GM18499 (cell line): ENCODE results near the gene CCND1.

Experiments used
- ATAC-seq: cut with Tn5 transposase; IDR thresholded peaks from one replicate; pipeline ENCODE4 v1.9.1; 2021; ENCODE audit warnings: moderate number of reproducible peaks; ENCODE audit not compliant: insufficient read depth, unreplicated experiment

CCND1 gene

DNA sequence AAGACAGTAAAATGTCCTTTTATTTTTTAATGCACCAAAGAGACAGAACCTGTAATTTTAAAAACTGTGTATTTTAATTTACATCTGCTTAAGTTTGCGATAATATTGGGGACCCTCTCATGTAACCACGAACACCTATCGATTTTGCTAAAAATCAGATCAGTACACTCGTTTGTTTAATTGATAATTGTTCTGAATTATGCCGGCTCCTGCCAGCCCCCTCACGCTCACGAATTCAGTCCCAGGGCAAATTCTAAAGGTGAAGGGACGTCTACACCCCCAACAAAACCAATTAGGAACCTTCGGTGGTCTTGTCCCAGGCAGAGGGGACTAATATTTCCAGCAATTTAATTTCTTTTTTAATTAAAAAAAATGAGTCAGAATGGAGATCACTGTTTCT, 1.1 kb upstream of the CCND1 start:
- ATAC-seq, result no peak

GRCh38 chr11:69640260-69640994, 529 bp upstream of the CCND1 start:
- ATAC-seq, result no peak

DNA sequence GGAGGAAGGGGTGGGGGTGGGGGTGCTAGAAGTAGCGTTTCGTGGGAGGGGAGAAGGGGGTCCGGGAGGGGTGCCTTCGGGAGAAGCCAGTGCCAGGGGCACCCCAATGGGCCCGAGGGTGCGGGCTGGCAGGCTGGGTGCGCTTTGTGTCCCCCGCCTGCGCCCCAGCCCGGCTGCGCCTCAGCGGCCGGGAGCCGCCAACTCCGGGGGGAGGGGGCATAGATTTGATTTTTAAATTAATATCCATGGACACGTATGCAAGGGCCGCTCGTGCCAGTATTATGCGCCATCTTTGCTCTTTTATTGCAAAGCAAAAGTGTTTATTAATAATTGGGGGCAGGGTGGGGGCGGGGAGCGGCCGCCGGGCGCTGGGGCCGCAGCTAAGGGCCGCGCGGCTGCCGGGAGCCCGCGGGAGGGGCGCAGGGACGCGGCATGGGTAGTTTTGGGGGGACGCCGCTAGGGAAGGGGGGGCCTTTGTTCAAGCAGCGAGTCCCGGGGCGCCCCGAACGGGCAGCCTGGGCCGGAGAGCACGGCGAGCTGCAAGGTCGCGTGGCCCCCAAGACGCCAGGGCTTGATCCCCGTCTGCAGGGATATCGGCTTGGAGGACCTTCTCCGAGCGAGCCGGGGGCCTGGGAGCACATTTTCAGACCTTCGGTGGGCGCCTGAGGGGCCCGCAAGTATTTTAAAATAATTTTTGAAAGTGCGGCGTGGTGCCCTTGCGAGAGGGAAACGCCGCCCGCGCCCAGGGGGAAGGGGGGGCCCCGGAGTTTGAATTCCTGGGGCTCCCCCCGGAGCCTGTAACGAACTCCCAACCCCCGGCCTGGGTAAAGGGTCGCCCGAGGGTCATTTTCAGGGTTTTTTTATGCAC, 959 bp downstream of the CCND1 start:
- ATAC-seq, result no peak

- ATAC-seq, result no peak
Measured at GRCh38 chr11:69642549-69642912, 1.6 kb downstream of the CCND1 start.

DNA sequence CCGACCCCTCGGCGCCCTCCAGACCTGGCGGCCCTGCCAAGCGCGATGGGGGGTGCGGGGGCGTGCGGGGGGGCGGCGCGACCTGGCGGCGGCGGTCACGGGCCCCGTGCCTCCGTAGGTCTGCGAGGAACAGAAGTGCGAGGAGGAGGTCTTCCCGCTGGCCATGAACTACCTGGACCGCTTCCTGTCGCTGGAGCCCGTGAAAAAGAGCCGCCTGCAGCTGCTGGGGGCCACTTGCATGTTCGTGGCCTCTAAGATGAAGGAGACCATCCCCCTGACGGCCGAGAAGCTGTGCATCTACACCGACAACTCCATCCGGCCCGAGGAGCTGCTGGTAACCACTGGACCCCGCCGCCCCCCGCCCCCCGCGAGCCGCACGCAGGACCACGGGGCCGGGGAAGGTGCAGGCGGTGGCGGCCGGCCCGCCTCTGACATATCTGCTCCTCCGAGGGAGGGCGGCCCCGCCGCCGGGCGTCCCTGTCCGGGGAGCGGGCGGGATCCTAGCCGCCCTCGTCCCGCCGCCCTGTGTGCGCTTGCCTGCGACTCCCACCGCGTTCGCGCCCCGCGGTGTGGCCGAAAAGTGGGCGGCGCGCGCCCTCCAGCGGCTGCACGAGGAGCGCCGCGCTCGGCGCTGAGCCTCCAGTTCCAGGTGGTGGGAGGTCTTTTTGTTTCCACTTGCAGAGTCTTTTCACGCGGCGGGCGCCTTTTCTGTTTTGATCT, 2.1 kb downstream of the CCND1 start:
- no peak for ATAC-seq

- no peak for ATAC-seq
Measured at GRCh38 chr11:69643646-69644045, 2.7 kb downstream of the CCND1 start.

DNA sequence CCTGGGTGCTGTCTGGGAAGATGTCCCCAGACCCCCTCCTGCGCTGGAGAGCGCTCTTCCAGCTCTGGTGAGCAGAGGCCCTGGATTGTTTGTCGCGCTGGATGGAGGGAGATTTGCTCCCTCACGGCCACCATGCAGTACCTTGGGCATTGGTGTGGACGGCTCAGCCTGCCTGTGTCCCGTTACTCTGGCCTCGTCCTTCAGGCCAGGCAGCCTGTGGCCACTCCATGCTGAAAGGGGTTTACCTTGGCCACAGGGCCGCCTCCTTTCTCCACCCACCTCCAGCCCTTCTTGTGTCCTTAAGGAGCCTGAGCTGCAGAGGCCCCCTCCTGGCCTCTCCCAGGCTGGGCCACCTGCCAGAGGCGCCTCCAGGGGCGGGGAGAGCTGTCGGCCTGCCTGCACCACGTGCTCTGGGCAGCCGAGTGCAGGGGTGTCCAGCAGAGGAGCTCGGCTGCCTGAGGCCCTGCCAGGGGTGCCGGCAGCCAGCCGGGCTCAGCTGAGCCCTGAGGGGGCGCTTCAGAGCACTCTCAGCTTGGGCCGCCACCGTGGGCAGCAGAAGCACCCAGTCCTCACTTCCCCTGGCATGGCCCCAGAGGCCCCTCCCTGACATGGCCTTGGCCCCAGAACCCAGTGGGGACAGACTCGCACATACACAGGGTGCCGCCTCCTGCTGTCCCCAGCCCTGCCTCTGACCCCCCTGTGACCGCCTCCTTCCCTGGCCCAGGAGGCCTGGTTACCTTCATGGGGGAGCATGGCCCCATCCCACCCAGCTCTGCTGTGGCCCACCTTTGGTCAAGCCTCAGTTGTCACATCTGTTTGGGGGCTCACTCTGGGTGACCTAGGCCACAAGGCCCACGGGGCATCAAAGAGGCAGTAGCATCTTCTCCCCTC, 3.4 kb downstream of the CCND1 start:
- no peak for ATAC-seq

DNA sequence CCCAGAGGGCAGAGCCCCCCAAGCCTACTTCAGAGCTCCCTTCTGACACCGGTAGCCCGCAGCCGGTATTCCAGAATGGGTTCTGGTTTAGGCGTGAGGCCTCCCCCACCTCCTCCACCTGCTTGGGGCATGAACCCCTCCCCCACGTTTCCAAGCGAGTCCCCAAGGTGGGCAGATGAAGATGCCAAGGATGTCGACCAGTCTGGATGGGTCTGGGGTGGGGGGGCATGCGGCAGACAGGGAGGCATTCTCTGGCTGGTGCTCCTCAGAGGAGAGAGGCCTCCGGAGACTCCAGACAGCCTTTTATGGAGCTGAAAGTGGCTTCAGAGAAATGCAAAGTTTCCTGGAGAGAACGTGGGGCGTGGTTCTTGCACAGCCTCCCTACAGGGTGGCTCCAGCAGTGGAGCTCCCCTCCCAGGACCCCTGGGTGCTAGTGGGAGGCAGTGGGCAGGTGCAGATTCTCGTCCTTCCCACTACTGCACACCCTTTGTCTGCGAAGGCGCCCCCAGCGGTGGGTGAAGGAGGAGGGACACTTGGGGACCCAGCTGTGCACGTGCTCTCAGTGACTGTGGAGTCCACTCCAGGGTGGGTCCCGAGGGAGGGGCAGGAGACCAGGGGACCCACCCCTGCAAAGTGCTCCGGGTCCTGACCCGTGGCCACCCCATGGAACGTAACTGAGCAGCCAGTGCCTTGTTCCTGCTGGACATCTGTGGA, 4.2 kb downstream of the CCND1 start:
- ATAC-seq, result no peak

- no peak for ATAC-seq
Measured at GRCh38 chr11:69645801-69646492, 5.0 kb downstream of the CCND1 start.

DNA sequence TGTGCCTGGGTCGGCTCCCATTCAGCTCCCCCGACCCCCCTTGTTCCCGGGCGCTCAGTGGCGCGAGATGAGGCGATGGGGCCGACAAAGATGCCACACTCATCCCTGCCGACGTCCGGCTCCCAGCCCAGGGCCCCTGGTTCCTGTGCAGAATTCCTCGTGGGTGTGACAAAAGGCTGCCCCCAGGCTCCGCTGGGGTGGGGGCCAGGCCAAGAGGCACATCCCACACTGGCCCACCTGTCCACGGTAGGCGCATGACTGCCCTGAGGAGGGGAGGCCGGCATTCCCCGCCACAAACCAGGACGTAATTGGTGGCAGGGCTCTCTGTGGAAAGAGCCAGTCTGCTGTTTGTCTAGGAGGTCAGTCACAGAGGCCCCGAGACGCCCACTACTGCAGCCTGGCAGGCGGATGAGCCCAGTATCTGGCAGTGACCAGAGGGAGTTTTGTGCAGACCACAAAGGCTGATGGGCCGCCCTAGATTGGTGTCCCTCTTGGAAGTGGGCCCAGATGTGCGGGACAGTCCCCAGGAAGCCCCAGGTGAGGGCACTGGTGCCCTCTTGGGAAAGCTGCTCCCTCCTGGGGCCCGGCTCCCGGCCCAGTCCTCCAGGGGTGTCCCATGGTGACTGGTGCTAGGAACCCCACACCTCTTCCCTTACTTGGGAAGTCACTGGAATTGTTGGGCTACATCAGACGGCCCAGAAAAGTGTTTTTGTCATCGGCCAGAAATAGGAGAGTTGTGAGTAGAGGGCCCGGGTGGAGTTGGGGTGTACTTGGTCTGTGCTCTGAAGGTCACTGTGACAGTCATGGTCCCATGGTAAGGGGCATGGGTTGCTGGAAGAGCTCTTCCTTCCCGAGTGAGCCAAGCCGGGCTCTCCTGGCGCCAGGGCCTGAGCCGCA, 5.8 kb downstream of the CCND1 start:
- ATAC-seq, result no peak

GRCh38 chr11:69647390-69647748, 6.4 kb downstream of the CCND1 start:
- no peak for ATAC-seq

DNA sequence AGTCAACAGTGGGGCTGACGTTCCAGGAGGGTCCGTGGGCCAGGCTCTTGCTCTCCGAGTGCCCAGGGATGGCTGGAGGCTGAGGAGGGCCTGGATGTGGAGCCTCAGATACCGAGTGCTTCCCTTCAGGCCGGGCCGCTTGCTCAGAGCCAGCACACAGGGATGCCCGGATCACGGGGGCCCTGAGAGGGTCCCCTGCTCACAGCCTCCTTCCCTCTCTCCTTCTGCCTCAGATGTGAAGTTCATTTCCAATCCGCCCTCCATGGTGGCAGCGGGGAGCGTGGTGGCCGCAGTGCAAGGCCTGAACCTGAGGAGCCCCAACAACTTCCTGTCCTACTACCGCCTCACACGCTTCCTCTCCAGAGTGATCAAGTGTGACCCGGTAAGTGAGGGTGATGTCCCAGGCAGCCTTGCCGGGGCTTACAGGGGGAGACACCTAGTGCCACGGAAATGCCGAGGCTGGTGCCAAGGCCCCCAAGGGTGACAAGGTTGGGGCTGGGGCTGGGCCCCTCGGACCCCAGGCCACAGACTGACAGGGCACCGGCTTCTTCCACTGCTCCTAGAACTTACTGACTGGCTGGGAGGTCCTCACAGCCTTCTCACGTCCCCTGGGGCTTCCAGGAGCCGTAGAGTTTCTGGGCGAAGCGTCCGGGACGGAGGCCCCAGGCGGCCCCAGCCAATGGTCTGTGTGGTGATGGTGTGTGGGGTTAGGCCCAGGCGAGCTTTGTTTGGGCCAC, 7.0 kb downstream of the CCND1 start:
- no peak for ATAC-seq

DNA sequence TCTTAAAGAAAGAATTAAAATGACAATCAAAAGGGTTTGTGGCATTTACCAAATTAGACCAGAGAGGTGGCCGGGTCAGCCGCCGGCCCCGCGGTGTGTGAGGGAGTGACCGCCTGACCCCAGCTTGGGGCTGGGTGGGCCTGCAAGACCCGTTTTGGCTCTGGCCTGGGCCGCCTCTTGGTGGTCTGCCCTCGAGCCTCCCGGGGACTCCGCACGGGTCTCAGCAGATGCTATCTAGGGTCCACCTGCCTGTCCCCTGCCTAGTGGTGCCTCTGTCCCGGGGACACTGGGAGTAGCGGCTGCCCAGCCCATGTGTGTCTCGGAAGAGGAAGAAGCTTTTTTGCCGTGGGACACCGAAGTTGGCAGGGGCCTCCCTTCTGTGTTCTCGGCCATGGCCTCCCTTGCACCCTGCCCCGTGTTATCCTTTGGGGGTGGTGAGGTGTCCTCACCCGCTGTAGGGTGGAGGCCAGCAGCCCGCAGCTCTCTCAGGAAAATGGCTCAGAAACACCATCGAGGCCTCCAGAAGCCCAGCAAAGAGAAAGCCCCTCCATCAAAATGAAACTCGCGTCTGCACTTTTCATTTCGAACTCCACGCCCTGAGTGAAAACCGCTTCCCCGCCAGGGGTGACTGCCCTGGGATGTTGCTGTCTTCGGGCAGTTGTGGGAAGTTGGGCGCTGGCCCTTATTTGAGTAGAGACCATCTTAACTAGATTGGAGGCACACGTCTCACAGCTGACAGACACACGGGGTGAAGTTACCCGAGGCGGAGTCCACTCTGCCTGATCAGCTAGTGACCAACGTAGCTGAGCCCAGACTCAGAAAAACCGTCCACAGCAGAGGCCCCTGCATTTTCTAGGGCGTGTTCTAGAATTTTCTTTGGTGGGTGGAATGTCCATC, 8.0 kb downstream of the CCND1 start:
- ATAC-seq, result no peak

GRCh38 chr11:69649576-69649900, 8.6 kb downstream of the CCND1 start:
- no peak for ATAC-seq

DNA sequence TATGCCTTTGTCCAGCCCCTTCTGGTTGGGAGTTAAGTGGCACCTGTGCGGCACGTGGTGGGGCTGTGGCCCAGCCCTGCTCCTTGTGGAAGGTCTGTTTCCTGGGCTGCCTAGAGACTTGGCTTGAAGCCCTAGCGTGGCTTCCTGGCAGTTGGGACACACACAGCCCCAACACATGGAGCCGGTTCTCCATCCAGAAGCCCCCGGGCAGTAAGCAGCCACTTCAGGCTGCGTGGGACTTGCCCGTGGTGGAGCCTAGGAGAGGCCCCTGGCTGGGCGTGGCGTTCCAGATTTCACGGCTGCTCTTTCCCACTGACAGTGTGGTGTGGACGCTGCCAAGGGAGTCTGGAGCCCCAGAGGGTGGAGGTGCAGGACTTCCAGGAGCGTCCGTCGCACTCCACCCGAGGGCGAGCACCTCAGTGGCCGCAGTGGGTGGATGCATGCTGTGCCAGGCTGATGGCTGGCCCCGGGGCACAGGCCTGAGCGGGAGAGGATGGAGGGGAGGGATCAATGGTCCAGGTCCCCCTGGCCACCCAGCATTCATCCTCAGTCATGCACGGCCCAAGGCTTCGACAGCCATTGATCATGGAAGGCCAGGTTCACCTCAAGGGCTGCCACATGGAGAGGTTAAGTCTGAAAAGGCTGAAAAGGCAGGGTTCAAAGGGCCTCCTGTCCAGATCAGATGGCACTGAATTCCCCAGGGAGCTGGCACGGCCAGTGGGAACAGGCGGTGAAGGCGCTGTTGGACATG, 9.3 kb downstream of the CCND1 start:
- ATAC-seq, result no peak

DNA sequence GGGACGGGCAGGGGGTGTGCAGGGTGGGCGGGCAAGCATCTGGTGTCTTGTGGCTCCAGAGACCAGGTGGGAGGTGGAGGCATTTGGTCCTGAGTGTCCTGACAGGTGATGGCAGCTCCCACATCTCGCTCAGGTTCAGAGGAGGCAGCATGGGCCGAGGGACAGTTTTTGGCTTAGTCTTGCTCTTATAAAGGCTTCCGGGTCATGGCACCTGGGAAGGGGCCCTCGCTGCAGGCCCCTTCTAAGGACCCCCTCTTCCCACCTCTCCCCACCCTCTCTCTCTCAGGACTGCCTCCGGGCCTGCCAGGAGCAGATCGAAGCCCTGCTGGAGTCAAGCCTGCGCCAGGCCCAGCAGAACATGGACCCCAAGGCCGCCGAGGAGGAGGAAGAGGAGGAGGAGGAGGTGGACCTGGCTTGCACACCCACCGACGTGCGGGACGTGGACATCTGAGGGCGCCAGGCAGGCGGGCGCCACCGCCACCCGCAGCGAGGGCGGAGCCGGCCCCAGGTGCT, 9.9 kb downstream of the CCND1 start:
- no peak for ATAC-seq
